Measurements from ENCODE around the gene MCCC2. TPM values are rescaled to one million over a fixed set of nuclear protein-coding genes. Genes with fewer than 3 reads are reported as not detected.

MCCC2 gene
- total RNA-seq, 6 donors from 2014 or later = 23.5 to 43.9 (median 34.4) TPM

GRCh38 chr5:71701407-71701806 lies 114.3 kb downstream of the MCCC2 start:
- Histone ChIP-seq H3K27me3 (no peaks in the 10 kb centered on the region), H3K4me3 (no peak overlapping the region), H3K4me1 (peaks cover 0 to 2% (median 0%) of the 10 kb centered on the region in 4 donors), H3K27ac (no peak overlapping the region), H3K36me3 (no peaks in the 10 kb centered on the region), H3K9me3 (no peaks in the 10 kb centered on the region)
- DNase-seq (no peak), ATAC-seq (ENCODE audit: low FRiP score in 2 of 2) (no peak)
- TF ChIP-seq POLR2AphosphoS5 (IDR thresholded peaks at IDR 0.05) (no peak), CTCF (IDR thresholded peaks at IDR 0.05) (no peak), EP300 (IDR thresholded peaks at IDR 0.05) (no peak), POLR2A (IDR thresholded peaks at IDR 0.05) (no peak)
- WGBS, 2 donors = 66 to 67% methylated on average over 3 of the region's 3 CpGs

- H3K27ac ChIP-seq = no peak overlapping the region
- WGBS, 2 donors = 28 to 54% methylated on average over 4 of the region's 4 CpGs
- H3K4me1 ChIP-seq = peaks cover 0 to 2% (median 0%) of the 10 kb centered on the region in 4 donors
- TF ChIP-seq POLR2AphosphoS5 (IDR thresholded peaks at IDR 0.05) (no peak), EP300 (IDR thresholded peaks at IDR 0.05) (no peak), POLR2A (IDR thresholded peaks at IDR 0.05) (no peak), CTCF (IDR thresholded peaks at IDR 0.05) (no peak)
- H3K27me3 ChIP-seq = no peaks in the 10 kb centered on the region
- ATAC-seq (ENCODE audit: low FRiP score in 2 of 2) (no peak), DNase-seq (no peak)
- no peak overlapping the region for H3K4me3 ChIP-seq
- no peaks in the 10 kb centered on the region for H3K9me3 ChIP-seq
- no peaks in the 10 kb centered on the region for H3K36me3 ChIP-seq
These were observed 116.8 kb downstream of the MCCC2 start for GRCh38 chr5:71703941-71704340.

- Histone ChIP-seq H3K4me1 (no peaks in the 10 kb centered on the region), H3K36me3 (no peaks in the 10 kb centered on the region), H3K27ac (no peak overlapping the region), H3K27me3 (no peaks in the 10 kb centered on the region), H3K9me3 (no peaks in the 10 kb centered on the region), H3K4me3 (no peak overlapping the region)
- ATAC-seq (ENCODE audit: low FRiP score in 2 of 2) (no peak), DNase-seq (no peak)
- no peak for TF ChIP-seq POLR2AphosphoS5 (IDR thresholded peaks at IDR 0.05)
- TF ChIP-seq POLR2A (IDR thresholded peaks at IDR 0.05) = no peak
- TF ChIP-seq CTCF (IDR thresholded peaks at IDR 0.05) = no peak
- TF ChIP-seq EP300 (IDR thresholded peaks at IDR 0.05) = no peak
- 83 to 84% methylated on average over 5 of the region's 5 CpGs for WGBS, 2 donors
These were observed 118.3 kb downstream of the MCCC2 start for GRCh38 chr5:71705421-71705820.

- no peak for TF ChIP-seq POLR2AphosphoS5 (IDR thresholded peaks at IDR 0.05)
- no peak for TF ChIP-seq EP300 (IDR thresholded peaks at IDR 0.05)
- no peak for TF ChIP-seq POLR2A (IDR thresholded peaks at IDR 0.05)
- TF ChIP-seq CTCF (IDR thresholded peaks at IDR 0.05) = no peak
- Histone ChIP-seq H3K27ac (no peak overlapping the region), H3K36me3 (no peaks in the 10 kb centered on the region), H3K4me3 (no peak overlapping the region), H3K27me3 (no peaks in the 10 kb centered on the region), H3K4me1 (no peaks in the 10 kb centered on the region), H3K9me3 (no peaks in the 10 kb centered on the region)
- ATAC-seq (ENCODE audit: low FRiP score in 2 of 2) (no peak), DNase-seq (no peak)
- WGBS, 2 donors = 71 to 77% methylated on average over 2 to 3 of the region's 3 CpGs
These were observed 119.8 kb downstream of the MCCC2 start for GRCh38 chr5:71706906-71707305.

Small RNA genes lying within 50 kb of the gene (small RNA-seq; reads per million reads assigned to genes)
- gene HMGN1P12 = 0 reads per million in 4 donors

Other genes with a start within 250 kb of the MCCC2 start
- gene BDP1, start 131.7 kb upstream of the MCCC2 start, total RNA-seq = 10 to 100 TPM; 22.2 to 75.4 (median 31.1) TPM
- gene CARTPT, start 131.9 kb downstream of the MCCC2 start, total RNA-seq = under 1 TPM in 1 of 6 donors, not detected in 5; 0.69 TPM